Stomach smooth muscle (tissue), 2 donors: ENCODE results near the gene SLC5A11.
"Not testable (repeated sequence)": the region's sequence is repeated elsewhere in the genome, so short reads cannot be mapped to it uniquely, and the experiment has no call there.

Source experiments
- H3K27ac ChIP-seq: one replicate; pipeline ENCODE4 v1.7.0; 2013; ENCODE audit warnings: mild to moderate bottlenecking, low read length, inconsistent platforms
- H3K27me3 ChIP-seq, 2 donors: one replicate each; pipeline ENCODE4 v1.7.0; 2013; ENCODE audit warnings: low read length in 2 of 2; ENCODE audit not compliant: insufficient read depth in 2 of 2, control insufficient read depth in 1 of 2
- H3K36me3 ChIP-seq, 2 donors: one replicate each; pipeline ENCODE4 v1.7.0; 2013; ENCODE audit warnings: low read length in 2 of 2; ENCODE audit not compliant: control insufficient read depth in 2 of 2, insufficient read depth in 2 of 2
- H3K4me1 ChIP-seq: one replicate; pipeline ENCODE4 v1.7.0; 2013; ENCODE audit warnings: low read length; ENCODE audit not compliant: control insufficient read depth, insufficient read depth
- H3K4me3 ChIP-seq, 2 donors: one replicate each; pipeline ENCODE4 v1.7.0; 2013; ENCODE audit warnings: low read length in 2 of 2
- H3K9ac ChIP-seq, 2 donors: one replicate each; pipeline ENCODE4 v1.7.0; 2013; ENCODE audit warnings: low read length in 2 of 2, mild to moderate bottlenecking in 1 of 2
- H3K9me3 ChIP-seq, 2 donors: one replicate each; pipeline ENCODE4 v1.7.0; 2013; ENCODE audit warnings: low read length in 2 of 2; ENCODE audit not compliant: control insufficient read depth in 2 of 2
- donor health status: healthy.
- donor health status: Pancreatic carcinoma.

Gene SLC5A11

DNA sequence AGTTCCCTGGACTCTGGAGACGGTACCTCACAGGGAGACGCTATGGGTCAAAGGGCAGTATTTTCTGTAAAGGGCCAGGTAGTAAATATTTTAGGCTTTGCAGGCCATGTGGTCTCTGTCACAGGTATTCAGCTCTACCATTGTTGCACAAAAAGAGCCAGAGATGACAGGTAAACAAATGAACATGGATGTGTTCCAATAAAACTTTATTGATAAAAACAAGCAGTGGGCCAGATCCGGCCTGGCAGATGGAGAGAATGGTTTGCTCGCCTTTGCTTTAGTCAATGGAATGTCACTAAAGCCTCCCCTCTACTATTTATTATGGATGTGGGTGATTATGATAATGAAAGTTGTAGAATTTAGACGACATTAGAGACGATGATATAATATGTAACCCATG, 8.9 kb upstream of the SLC5A11 start:
- Histone ChIP-seq H3K4me3 (no peak overlapping the region), H3K27ac (no peak overlapping the region), H3K27me3 (no peaks in the 10 kb centered on the region), H3K9ac (no peak overlapping the region), H3K9me3 (no peaks in the 10 kb centered on the region), H3K36me3 (no peaks in the 10 kb centered on the region), H3K4me1 (peaks cover 3% of the 10 kb centered on the region)

DNA sequence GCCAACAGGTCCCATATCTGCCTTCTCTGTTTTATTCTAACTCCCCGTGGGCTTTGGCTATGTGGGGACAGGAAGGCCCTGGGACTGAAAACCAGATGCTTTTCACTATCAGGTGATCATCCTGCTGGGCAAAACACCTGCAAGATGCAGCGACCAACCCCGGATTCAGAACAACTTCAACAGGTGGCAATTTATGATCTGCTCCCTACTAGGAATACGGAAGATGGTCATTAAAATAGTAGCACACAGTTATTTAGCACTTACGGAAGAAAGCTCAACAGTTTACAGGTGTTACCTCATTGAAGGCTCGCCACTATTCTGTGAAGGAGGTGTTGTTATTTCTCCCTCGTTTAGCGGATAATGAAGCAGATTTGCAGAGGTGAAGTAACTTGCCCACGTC, 7.8 kb upstream of the SLC5A11 start:
- Histone ChIP-seq H3K4me3 (no peak overlapping the region), H3K36me3 (no peaks in the 10 kb centered on the region), H3K4me1 (peaks cover 3% of the 10 kb centered on the region), H3K27me3 (no peaks in the 10 kb centered on the region), H3K9me3 (no peaks in the 10 kb centered on the region), H3K9ac (no peak overlapping the region), H3K27ac (no peak overlapping the region)

DNA sequence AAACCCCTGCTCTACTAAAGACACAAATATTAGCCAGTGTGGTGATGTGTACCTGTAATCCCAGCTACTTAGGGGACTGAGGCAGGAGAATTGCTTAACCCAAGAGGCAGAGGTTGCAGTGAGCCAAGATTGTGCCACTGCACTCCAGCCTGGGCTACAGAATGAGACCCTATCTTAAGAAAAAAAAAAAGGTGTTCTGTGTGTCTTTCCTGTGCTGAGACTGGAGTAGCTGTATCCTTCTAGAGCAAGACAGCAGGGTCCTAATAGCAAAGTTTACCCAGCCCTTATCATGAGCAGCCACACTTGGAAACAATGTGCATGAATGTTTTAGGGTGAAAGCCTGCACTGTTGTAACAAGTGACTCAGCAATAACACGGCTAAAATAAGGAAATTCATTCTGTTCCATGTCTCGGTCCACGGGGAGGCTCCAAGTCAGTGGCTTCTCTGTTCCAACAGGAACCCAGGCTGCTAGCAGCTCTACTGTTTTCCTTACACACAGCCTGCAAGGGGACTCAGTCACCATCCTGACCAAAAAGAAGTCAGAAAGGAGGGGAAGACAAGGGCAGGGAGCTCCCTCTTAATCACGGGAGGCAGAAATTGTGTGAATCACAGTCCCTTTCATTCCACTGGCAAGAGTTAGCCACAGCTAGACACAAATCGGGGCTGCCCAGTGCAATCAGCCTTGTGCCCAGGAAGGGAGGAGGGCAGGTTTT, 7.1 kb upstream of the SLC5A11 start:
- Histone ChIP-seq H3K4me3 (peak overlapping the region in 1 of 2 donors; percentile 29), H3K27ac (no peak overlapping the region), H3K4me1 (peaks cover 3% of the 10 kb centered on the region), H3K36me3 (no peaks in the 10 kb centered on the region), H3K9ac (peak overlapping the region in 1 of 2 donors; percentile 29), H3K27me3 (no peaks in the 10 kb centered on the region), H3K9me3 (no peaks in the 10 kb centered on the region)

GRCh38 chr16:24839347-24839972, 6.3 kb upstream of the SLC5A11 start:
- Histone ChIP-seq H3K27me3 (no peaks in the 10 kb centered on the region), H3K9me3 (no peaks in the 10 kb centered on the region), H3K27ac (no peak overlapping the region), H3K9ac (no peak overlapping the region), H3K4me3 (peak overlapping the region in 1 of 2 donors; percentile 29), H3K36me3 (no peaks in the 10 kb centered on the region), H3K4me1 (peaks cover 3% of the 10 kb centered on the region)

DNA sequence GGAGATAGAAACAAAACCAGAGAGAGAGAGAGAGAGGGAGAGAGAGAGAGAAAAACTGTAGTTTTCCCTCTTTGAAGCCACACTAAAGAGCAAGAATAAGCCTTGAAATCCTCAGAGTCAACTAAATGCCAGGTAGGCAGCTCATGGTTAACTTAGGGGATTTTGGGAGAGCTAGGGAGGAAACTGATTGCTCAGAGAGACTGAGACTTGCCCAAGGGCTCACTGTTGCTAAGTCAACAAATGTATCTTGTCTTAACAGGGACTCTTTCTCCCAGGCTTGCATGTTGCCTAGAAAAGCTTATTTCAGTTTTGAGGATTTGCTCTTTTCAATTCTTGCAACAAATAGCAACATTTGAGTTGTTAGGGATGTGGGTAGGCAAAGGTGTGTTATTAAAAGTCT, 4.5 kb upstream of the SLC5A11 start:
- H3K4me1 ChIP-seq, result peaks cover 3% of the 10 kb centered on the region
- no peaks in the 10 kb centered on the region for H3K9me3 ChIP-seq
- no peaks in the 10 kb centered on the region for H3K36me3 ChIP-seq
- no peaks in the 10 kb centered on the region for H3K27me3 ChIP-seq
- H3K9ac ChIP-seq, result no peak overlapping the region
- no peak overlapping the region for H3K4me3 ChIP-seq
- H3K27ac ChIP-seq, result no peak overlapping the region

DNA sequence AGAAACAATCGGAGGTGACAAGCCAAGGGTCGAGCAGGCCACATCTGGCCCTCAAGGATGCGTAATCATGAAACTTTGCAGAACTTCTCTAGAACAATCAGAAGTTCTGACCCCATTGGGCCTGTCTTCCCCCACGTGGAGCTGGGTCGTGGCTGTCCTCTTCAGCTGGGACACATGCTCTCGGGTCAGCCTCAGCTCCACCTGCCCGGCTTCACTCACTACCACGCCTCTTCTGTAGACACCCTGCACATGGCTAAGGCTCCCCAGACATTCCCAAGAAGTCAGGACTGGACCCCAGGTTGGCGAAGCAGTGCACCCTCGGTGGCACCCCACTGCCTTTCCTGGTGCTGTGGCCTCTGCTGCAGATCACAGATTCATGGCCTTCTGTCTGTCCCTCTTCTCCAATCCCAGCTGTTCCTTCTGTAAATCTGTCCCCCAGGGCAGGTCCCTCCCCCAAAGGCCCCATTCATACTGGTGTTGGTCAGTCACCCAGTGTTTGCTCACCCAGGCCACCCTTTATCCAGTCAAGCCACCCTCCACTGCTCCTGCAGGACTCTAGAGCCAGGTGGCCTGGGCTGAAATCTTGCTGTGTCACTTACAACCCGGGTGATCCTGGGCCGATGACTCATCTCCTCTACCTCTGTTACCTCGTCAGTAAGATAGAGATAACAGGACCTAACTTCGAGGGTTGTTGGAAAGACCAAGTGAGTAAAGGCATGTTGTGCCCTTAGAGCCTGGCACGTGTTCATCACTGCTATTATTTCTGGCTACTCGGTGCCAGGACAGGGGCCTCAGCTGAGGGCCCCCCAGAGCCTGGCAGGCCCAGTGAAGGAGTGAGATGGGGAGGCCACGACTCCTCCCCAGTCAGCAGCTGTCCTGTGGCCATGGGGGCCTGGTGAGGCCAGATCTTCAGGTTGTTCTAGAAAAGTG, 1.4 kb upstream of the SLC5A11 start:
- no peak overlapping the region for H3K27ac ChIP-seq
- H3K27me3 ChIP-seq, result no peaks in the 10 kb centered on the region
- H3K4me3 ChIP-seq, result no peak overlapping the region
- H3K36me3 ChIP-seq, result no peaks in the 10 kb centered on the region
- H3K9ac ChIP-seq, result no peak overlapping the region
- H3K4me1 ChIP-seq, result no peaks in the 10 kb centered on the region
- H3K9me3 ChIP-seq, result no peaks in the 10 kb centered on the region

DNA sequence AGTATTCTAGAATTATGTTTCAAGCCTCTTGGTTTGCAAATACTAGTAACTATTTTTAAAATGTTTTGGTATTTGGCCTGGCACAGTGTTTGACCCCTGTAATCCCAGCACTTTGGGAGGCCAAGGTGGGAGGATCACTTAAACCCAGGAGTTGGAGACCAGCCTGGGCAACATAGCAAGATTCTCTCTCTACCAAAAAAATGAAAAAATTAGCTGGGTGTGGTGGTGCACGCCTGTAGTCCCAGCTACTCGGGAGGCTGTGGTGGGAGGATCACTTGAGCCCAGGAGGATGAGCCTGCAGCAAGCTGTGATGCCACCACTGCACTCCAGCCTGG, 765 bp upstream of the SLC5A11 start:
- not testable (repeated sequence) for H3K9me3 ChIP-seq, H3K36me3 ChIP-seq, H3K9ac ChIP-seq, H3K27ac ChIP-seq, H3K4me1 ChIP-seq, H3K4me3 ChIP-seq, H3K27me3 ChIP-seq

- H3K9ac ChIP-seq, result no peak overlapping the region
- H3K9me3 ChIP-seq, result no peaks in the 10 kb centered on the region
- no peaks in the 10 kb centered on the region for H3K27me3 ChIP-seq
- no peaks in the 10 kb centered on the region for H3K36me3 ChIP-seq
- H3K27ac ChIP-seq, result no peak overlapping the region
- H3K4me1 ChIP-seq, result no peaks in the 10 kb centered on the region
- H3K4me3 ChIP-seq, result no peak overlapping the region
Observed at GRCh38 chr16:24846548-24847357, 990 bp downstream of the SLC5A11 start.

GRCh38 chr16:24847358-24847664, 1.5 kb downstream of the SLC5A11 start:
- H3K27ac ChIP-seq, result no peak overlapping the region
- H3K4me3 ChIP-seq, result no peak overlapping the region
- H3K4me1 ChIP-seq, result no peaks in the 10 kb centered on the region
- no peaks in the 10 kb centered on the region for H3K9me3 ChIP-seq
- H3K36me3 ChIP-seq, result no peaks in the 10 kb centered on the region
- H3K27me3 ChIP-seq, result no peaks in the 10 kb centered on the region
- no peak overlapping the region for H3K9ac ChIP-seq

DNA sequence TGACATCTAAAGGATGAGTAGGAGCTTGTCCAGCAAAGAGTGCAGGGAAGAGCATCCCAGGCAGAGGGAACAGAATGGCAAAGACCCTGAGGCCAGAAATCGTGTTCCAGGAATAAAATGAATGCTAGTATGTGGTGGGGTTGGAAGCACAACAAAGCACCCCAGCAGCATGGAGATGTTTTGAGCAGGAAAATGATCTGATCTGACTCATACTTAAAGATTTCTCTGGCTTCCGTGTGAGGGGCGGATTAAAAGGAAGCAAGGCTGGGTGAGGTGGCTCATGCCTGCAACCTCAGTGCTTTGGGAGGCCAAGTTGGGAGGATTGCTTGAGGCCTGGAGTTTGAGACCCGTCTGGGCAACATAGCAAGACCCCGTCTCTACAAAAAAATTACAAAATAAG, 2.3 kb downstream of the SLC5A11 start:
- Histone ChIP-seq H3K9ac (no peak overlapping the region), H3K27ac (no peak overlapping the region), H3K4me1 (no peaks in the 10 kb centered on the region), H3K4me3 (no peak overlapping the region), H3K9me3 (no peaks in the 10 kb centered on the region), H3K27me3 (no peaks in the 10 kb centered on the region), H3K36me3 (no peaks in the 10 kb centered on the region)
